ENCODE measurements around the gene FUT4.
A peak's percentile ranks its signal among the peaks of the same experiment; 100 is the strongest.

Gene FUT4

GRCh38 chr11:94560834-94561233 is 17.1 kb downstream of the FUT4 start:
- Histone ChIP-seq H2BK5ac (ENCODE audit: low read length) (no peak overlapping the region), H3K4me3 (ENCODE audit: low read length) (no peak overlapping the region), H3K18ac (ENCODE audit: low read length) (no peak overlapping the region), H3K36me3 (ENCODE audit: control insufficient read depth, insufficient read depth, low read length) (no peaks in the 10 kb centered on the region), H2BK120ac (ENCODE audit: low read depth, low read length) (no peak overlapping the region), H4K5ac (ENCODE audit: low read length) (no peak overlapping the region), H3K4me1 (ENCODE audit: control insufficient read depth, low read depth, low read length) (no peaks in the 10 kb centered on the region), H3K27ac (ENCODE audit: low read depth, low read length) (no peak overlapping the region), H2AK5ac (ENCODE audit: low read length) (no peak overlapping the region), H3K56ac (ENCODE audit: low read length) (no peak overlapping the region), H3K4me2 (ENCODE audit: low read length) (no peak overlapping the region), H3K23ac (ENCODE audit: low read length) (no peak overlapping the region), H2BK15ac (replicated peaks; ENCODE audit: low read depth) (no peak overlapping the region), H3K79me1 (ENCODE audit: low read length) (no peaks in the 10 kb centered on the region), H3K27me3 (ENCODE audit: insufficient read depth, low read length, poor library complexity) (no peaks in the 10 kb centered on the region), H3K4ac (ENCODE audit: low read depth, low read length) (no peak overlapping the region), H3K9ac (ENCODE audit: low read length) (no peak overlapping the region), H4K8ac (ENCODE audit: low read depth, low read length) (no peak overlapping the region), H3K79me2 (ENCODE audit: control insufficient read depth, insufficient read depth, low read length) (no peaks in the 10 kb centered on the region)
- WGBS (ENCODE audit: extremely low coverage, insufficient coverage, low lambda C conversion rate): no CpG with 5 or more reads among the region's 3 CpGs
- peak; percentile 53 for DNase-seq

- H3K4me1 ChIP-seq (ENCODE audit: control insufficient read depth, low read depth, low read length): no peaks in the 10 kb centered on the region
- no peak overlapping the region for H3K27ac ChIP-seq (ENCODE audit: low read depth, low read length)
- H3K4ac ChIP-seq (ENCODE audit: low read depth, low read length): no peak overlapping the region
- H3K27me3 ChIP-seq (ENCODE audit: insufficient read depth, low read length, poor library complexity): no peaks in the 10 kb centered on the region
- no peak overlapping the region for H4K5ac ChIP-seq (ENCODE audit: low read length)
- no peak overlapping the region for H2BK15ac ChIP-seq (replicated peaks; ENCODE audit: low read depth)
- no peak overlapping the region for H3K56ac ChIP-seq (ENCODE audit: low read length)
- 100% methylated on average over 1 of the region's 4 CpGs for WGBS (ENCODE audit: extremely low coverage, insufficient coverage, low lambda C conversion rate)
- H2AK5ac ChIP-seq (ENCODE audit: low read length): no peak overlapping the region
- no peak overlapping the region for H3K4me2 ChIP-seq (ENCODE audit: low read length)
- no peak overlapping the region for H3K18ac ChIP-seq (ENCODE audit: low read length)
- no peak overlapping the region for H4K8ac ChIP-seq (ENCODE audit: low read depth, low read length)
- H3K23ac ChIP-seq (ENCODE audit: low read length): no peak overlapping the region
- no peaks in the 10 kb centered on the region for H3K36me3 ChIP-seq (ENCODE audit: control insufficient read depth, insufficient read depth, low read length)
- H3K79me2 ChIP-seq (ENCODE audit: control insufficient read depth, insufficient read depth, low read length): no peaks in the 10 kb centered on the region
- DNase-seq: peak; percentile 67
- H2BK120ac ChIP-seq (ENCODE audit: low read depth, low read length): no peak overlapping the region
- no peak overlapping the region for H3K4me3 ChIP-seq (ENCODE audit: low read length)
- H3K79me1 ChIP-seq (ENCODE audit: low read length): no peaks in the 10 kb centered on the region
- no peak overlapping the region for H2BK5ac ChIP-seq (ENCODE audit: low read length)
- no peak overlapping the region for H3K9ac ChIP-seq (ENCODE audit: low read length)
These were observed 19.6 kb downstream of the FUT4 start for GRCh38 chr11:94563176-94563847.

GRCh38 chr11:94563848-94564467 is 20.2 kb downstream of the FUT4 start:
- no peaks in the 10 kb centered on the region for H3K27me3 ChIP-seq (ENCODE audit: insufficient read depth, low read length, poor library complexity)
- WGBS (ENCODE audit: extremely low coverage, insufficient coverage, low lambda C conversion rate): no CpG with 5 or more reads among the region's 8 CpGs

GRCh38 chr11:94567181-94567670 is 23.5 kb downstream of the FUT4 start, which contains the start of gene PIWIL4:
PIWIL4 (plus strand) TSS chr11:94567368; CDS start chr11:94567519, 151 bp downstream.
- Histone ChIP-seq H3K79me2 (ENCODE audit: control insufficient read depth, insufficient read depth, low read length) (no peaks in the 10 kb centered on the region), H3K79me1 (ENCODE audit: low read length) (no peaks in the 10 kb centered on the region), H3K4me2 (ENCODE audit: low read length) (no peak within 1 kb of the TSS), H3K36me3 (ENCODE audit: control insufficient read depth, insufficient read depth, low read length) (no peaks in the 10 kb centered on the region), H2BK5ac (ENCODE audit: low read length) (no peak within 1 kb of the TSS), H3K4me3 (ENCODE audit: low read length) (no peak within 1 kb of the TSS), H3K4me1 (ENCODE audit: control insufficient read depth, low read depth, low read length) (no peaks in the 10 kb centered on the region), H3K4ac (ENCODE audit: low read depth, low read length) (no peak within 1 kb of the TSS), H4K8ac (ENCODE audit: low read depth, low read length) (no peak within 1 kb of the TSS), H2AK5ac (ENCODE audit: low read length) (no peak within 1 kb of the TSS), H2BK120ac (ENCODE audit: low read depth, low read length) (no peak within 1 kb of the TSS), H4K5ac (ENCODE audit: low read length) (no peak within 1 kb of the TSS), H3K18ac (ENCODE audit: low read length) (no peak within 1 kb of the TSS), H3K23ac (ENCODE audit: low read length) (no peak within 1 kb of the TSS), H2BK15ac (replicated peaks; ENCODE audit: low read depth) (no peak within 1 kb of the TSS), H3K27me3 (ENCODE audit: insufficient read depth, low read length, poor library complexity) (no peaks in the 10 kb centered on the region), H3K9ac (ENCODE audit: low read length) (no peak within 1 kb of the TSS), H3K56ac (ENCODE audit: low read length) (no peak within 1 kb of the TSS), H3K27ac (ENCODE audit: low read depth, low read length) (no peak within 1 kb of the TSS)
- no peak for DNase-seq
- no CpG with 5 or more reads among the region's 25 CpGs for WGBS (ENCODE audit: extremely low coverage, insufficient coverage, low lambda C conversion rate)

More at GRCh38 chr11:94563848-94564467, 20.2 kb downstream of the FUT4 start:
- H2BK15ac ChIP-seq (replicated peaks; ENCODE audit: low read depth): no peak overlapping the region
- no peak overlapping the region for H3K4ac ChIP-seq (ENCODE audit: low read depth, low read length)
- no peak overlapping the region for H3K9ac ChIP-seq (ENCODE audit: low read length)
- H3K56ac ChIP-seq (ENCODE audit: low read length): no peak overlapping the region
- no peak overlapping the region for H2AK5ac ChIP-seq (ENCODE audit: low read length)
- H2BK5ac ChIP-seq (ENCODE audit: low read length): no peak overlapping the region
- H3K79me1 ChIP-seq (ENCODE audit: low read length): no peaks in the 10 kb centered on the region
- no peaks in the 10 kb centered on the region for H3K4me1 ChIP-seq (ENCODE audit: control insufficient read depth, low read depth, low read length)
- no peak overlapping the region for H3K4me3 ChIP-seq (ENCODE audit: low read length)
- no peak overlapping the region for H3K18ac ChIP-seq (ENCODE audit: low read length)
- H4K8ac ChIP-seq (ENCODE audit: low read depth, low read length): no peak overlapping the region
- H3K79me2 ChIP-seq (ENCODE audit: control insufficient read depth, insufficient read depth, low read length): no peaks in the 10 kb centered on the region
- H3K27ac ChIP-seq (ENCODE audit: low read depth, low read length): no peak overlapping the region
- no peak overlapping the region for H4K5ac ChIP-seq (ENCODE audit: low read length)
- H2BK120ac ChIP-seq (ENCODE audit: low read depth, low read length): no peak overlapping the region
- no peak for DNase-seq
- no peak overlapping the region for H3K23ac ChIP-seq (ENCODE audit: low read length)
- H3K36me3 ChIP-seq (ENCODE audit: control insufficient read depth, insufficient read depth, low read length): no peaks in the 10 kb centered on the region
- H3K4me2 ChIP-seq (ENCODE audit: low read length): no peak overlapping the region

- Histone ChIP-seq H2AK5ac (ENCODE audit: low read length) (no peak overlapping the region), H3K4me2 (ENCODE audit: low read length) (no peak overlapping the region), H3K18ac (ENCODE audit: low read length) (no peak overlapping the region), H3K27me3 (ENCODE audit: insufficient read depth, low read length, poor library complexity) (no peaks in the 10 kb centered on the region), H2BK15ac (replicated peaks; ENCODE audit: low read depth) (no peak overlapping the region), H3K23ac (ENCODE audit: low read length) (no peak overlapping the region), H3K4ac (ENCODE audit: low read depth, low read length) (no peak overlapping the region), H3K4me3 (ENCODE audit: low read length) (no peak overlapping the region), H4K8ac (ENCODE audit: low read depth, low read length) (no peak overlapping the region), H2BK120ac (ENCODE audit: low read depth, low read length) (no peak overlapping the region), H3K36me3 (ENCODE audit: control insufficient read depth, insufficient read depth, low read length) (no peaks in the 10 kb centered on the region), H4K5ac (ENCODE audit: low read length) (no peak overlapping the region), H3K79me2 (ENCODE audit: control insufficient read depth, insufficient read depth, low read length) (no peaks in the 10 kb centered on the region), H3K4me1 (ENCODE audit: control insufficient read depth, low read depth, low read length) (no peaks in the 10 kb centered on the region), H3K79me1 (ENCODE audit: low read length) (no peaks in the 10 kb centered on the region), H3K9ac (ENCODE audit: low read length) (no peak overlapping the region), H2BK5ac (ENCODE audit: low read length) (no peak overlapping the region), H3K27ac (ENCODE audit: low read depth, low read length) (no peak overlapping the region), H3K56ac (ENCODE audit: low read length) (no peak overlapping the region)
- no CpG with 5 or more reads among the region's 5 CpGs for WGBS (ENCODE audit: extremely low coverage, insufficient coverage, low lambda C conversion rate)
- DNase-seq: no peak
These were observed 24.5 kb downstream of the FUT4 start for GRCh38 chr11:94568200-94568599.

Data from mesendoderm (in vitro differentiated cells).